IMR-90 (cell line): Measurements from ENCODE around the gene GRIK3. TPM values are rescaled to one million over a fixed set of nuclear protein-coding genes. Genes with fewer than 3 reads are reported as not detected.

Experiments used
- ATAC-seq: fragments of 200-7000 bp; cut with Tn5 transposase; 2 replicates; pipeline ENCODE4 v1.9.1; 2020; ENCODE audit warnings: low read depth, mild to moderate bottlenecking, moderate library complexity
- BruUV-seq: library from RNA; stranded (reverse); fragments of 400-500 nt; replicated peaks from 2 replicates; lab custom pipeline; 2021; lab: Mats Ljungman, UMichigan
- CTCF ChIA-PET: fragments of 300-600 bp; formaldehyde crosslinking; extraction: SDS; loops from one replicate; lab custom pipeline; 2021; ENCODE audit warnings: antibody characterized with exemption; lab: Yijun Ruan, JAX
- POLR2A ChIA-PET: fragments of 300-600 bp; sonication (Branson Sonifier 250); formaldehyde crosslinking; loops from one replicate; lab custom pipeline; 2022; ENCODE audit warnings: antibody characterized with exemption; ENCODE audit not compliant: unreplicated experiment; lab: Charles Lee
- DNase-seq: peaks from one replicate; pipeline ENCODE4 v3.0.0; 2013
- H2AFZ ChIP-seq: replicated peaks from 2 replicates; pipeline ENCODE3; 2013; ENCODE audit warnings: low read length, mild to moderate bottlenecking; ENCODE audit not compliant: poor library complexity
- H2AK5ac ChIP-seq: 2 replicates; pipeline ENCODE4 v1.6.1; 2013; ENCODE audit warnings: low read depth, low read length, inconsistent platforms
- H2AK9ac ChIP-seq: replicated peaks from 2 replicates; pipeline ENCODE3; 2013; ENCODE audit warnings: mild to moderate bottlenecking, low read depth, low read length, moderate library complexity; ENCODE audit not compliant: poor library complexity
- H2BK120ac ChIP-seq: 2 replicates; pipeline ENCODE4 v1.6.1; 2013; ENCODE audit warnings: low read depth, low read length, inconsistent platforms
- H2BK15ac ChIP-seq: 3 replicates; pipeline ENCODE4 v1.6.1; 2013; ENCODE audit warnings: low read depth, low read length, inconsistent platforms
- H2BK20ac ChIP-seq: 2 replicates; pipeline ENCODE4 v1.6.1; 2013; ENCODE audit warnings: low read depth, mild to moderate bottlenecking, inconsistent platforms, low read length, moderate library complexity
- H2BK5ac ChIP-seq: 2 replicates; pipeline ENCODE4 v1.6.1; 2013; ENCODE audit warnings: mild to moderate bottlenecking, low read depth, low read length, inconsistent platforms; ENCODE audit not compliant: poor library complexity, severe bottlenecking
- H3K14ac ChIP-seq: replicated peaks from 2 replicates; pipeline ENCODE4 v1.6.1; 2013; ENCODE audit warnings: low read depth, low read length, inconsistent platforms
- H3K18ac ChIP-seq: 2 replicates; pipeline ENCODE4 v1.6.1; 2013; ENCODE audit warnings: low read depth, low read length, control low read depth
- H3K23ac ChIP-seq: 2 replicates; pipeline ENCODE4 v1.6.1; 2013; ENCODE audit warnings: low read depth, low read length, inconsistent platforms
- H3K27ac ChIP-seq: 2 replicates; pipeline ENCODE4 v1.5.1; 2013; ENCODE audit warnings: mild to moderate bottlenecking, control low read depth, low read length; ENCODE audit not compliant: insufficient read depth
- H3K27me3 ChIP-seq: 2 replicates; pipeline ENCODE4 v1.6.1; 2013; ENCODE audit warnings: low read length; ENCODE audit not compliant: control insufficient read depth, insufficient read depth
- H3K36me3 ChIP-seq: 2 replicates; pipeline ENCODE4 v1.6.1; 2013; ENCODE audit warnings: low read length, mixed read lengths; ENCODE audit not compliant: control insufficient read depth, insufficient read depth
- H3K4ac ChIP-seq: 2 replicates; pipeline ENCODE4 v1.6.1; 2013; ENCODE audit warnings: low read depth, low read length, inconsistent platforms
- H3K4me1 ChIP-seq: 2 replicates; pipeline ENCODE4 v1.6.1; 2013; ENCODE audit warnings: low read length, mixed read lengths; ENCODE audit not compliant: control insufficient read depth, insufficient read depth
- H3K4me2 ChIP-seq: 2 replicates; pipeline ENCODE4 v1.6.1; 2013; ENCODE audit warnings: low read depth, mild to moderate bottlenecking, control low read depth, low read length, moderate library complexity
- H3K4me3 ChIP-seq: 2 replicates; pipeline ENCODE4 v1.5.1; 2013; ENCODE audit warnings: low read depth, mild to moderate bottlenecking, control low read depth, low read length, moderate library complexity; ENCODE audit not compliant: insufficient read depth
- H3K56ac ChIP-seq: 2 replicates; pipeline ENCODE4 v1.6.1; 2013; ENCODE audit warnings: low read length, inconsistent platforms; ENCODE audit not compliant: insufficient read depth; ENCODE audit errors: extremely low read depth
- H3K79me1 ChIP-seq, 2 experiments: 2 replicates each; pipeline ENCODE4 v1.6.1; 2013; ENCODE audit warnings: low read length in 2 of 2, inconsistent platforms in 1 of 2, low read depth in 1 of 2
- H3K9ac ChIP-seq: 2 replicates; pipeline ENCODE4 v1.6.1; 2013; ENCODE audit warnings: low read depth, low read length, control low read depth
- H3K9me1 ChIP-seq: 2 replicates; pipeline ENCODE4 v1.6.1; 2013; ENCODE audit warnings: low read length, inconsistent platforms; ENCODE audit not compliant: insufficient read depth
- H3K9me3 ChIP-seq: 2 replicates; pipeline ENCODE4 v1.6.1; 2013; ENCODE audit warnings: low read length; ENCODE audit not compliant: control insufficient read depth, insufficient read depth
- H4K20me1 ChIP-seq: 2 replicates; pipeline ENCODE4 v1.6.1; 2013; ENCODE audit warnings: low read length, inconsistent platforms; ENCODE audit not compliant: insufficient read depth
- H4K5ac ChIP-seq: 2 replicates; pipeline ENCODE4 v1.6.1; 2013; ENCODE audit warnings: mild to moderate bottlenecking, low read depth, low read length, control low read depth
- H4K8ac ChIP-seq, 2 experiments: 2 replicates each; pipeline ENCODE4 v1.6.1; 2013; ENCODE audit warnings: low read depth in 2 of 2, low read length in 2 of 2, control low read depth in 1 of 2, inconsistent platforms in 1 of 2
- H4K91ac ChIP-seq: 2 replicates; pipeline ENCODE4 v1.6.1; 2013; ENCODE audit warnings: low read depth, low read length, inconsistent platforms; ENCODE audit not compliant: insufficient read depth
- CEBPB ChIP-seq: IDR thresholded peaks from 2 replicates; pipeline ENCODE4 v1.6.1; 2012; ENCODE audit warnings: low read depth, low read length, improper control_type of control experiment
- MAFK ChIP-seq: IDR thresholded peaks from 2 replicates; pipeline ENCODE4 v1.6.1; 2012; ENCODE audit warnings: low read depth, low read length, improper control_type of control experiment
- RFX5 ChIP-seq: IDR thresholded peaks from 2 replicates; pipeline ENCODE4 v1.8.0; 2012; ENCODE audit warnings: low read depth, mild to moderate bottlenecking, low read length, moderate library complexity
- whole genome bisulfite sequencing, 2 experiments: methylation state at CpG; one replicate each; pipeline versions ENCODE4 v1.1.5 to v1.1.7; 2013; ENCODE audit warnings: missing lambda C conversion rate in 2 of 2; ENCODE audit not compliant: insufficient read length in 1 of 2; ENCODE audit errors: extremely low coverage in 2 of 2; 5-methylcytosine and 5-hydroxymethylcytosine counted together
- dilution Hi-C: fragments of 300-500 bp; cut with HindIII; formaldehyde crosslinking; loops from one replicate; pipeline ENCODE4 v1.14.3; 2018; ENCODE audit warnings: low sequenced_read_pairs; ENCODE audit not compliant: unreplicated experiment
- in situ Hi-C: fragments of 300-500 bp; cut with MboI; formaldehyde crosslinking; loops from 3 replicates; pipeline ENCODE4 v1.14.3; 2019; ENCODE audit warnings: low sequenced_read_pairs, inconsistent platforms, mixed read lengths
- intact Hi-C: fragments of 100-400 bp; cut with micrococcal nuclease; formaldehyde crosslinking; loops from 2 replicates; pipeline ENCODE4 v1.10.0; 2022
- polyA plus RNA-seq, 3 experiments: library from polyadenylated mRNA; depleted of rRNA; stranded (reverse); fragments of >200 nt; gene quantifications; 2 replicates each; pipeline ENCODE4 v1.2.3, GENCODE V29; 2012; ENCODE audit warnings: low replicate concordance in 1 of 3
- total RNA-seq: library from RNA; depleted of rRNA; stranded (reverse); fragments of >200 nt; gene quantifications from 2 replicates; pipeline ENCODE4 v1.2.3, GENCODE V29; 2012
- TF ChIP-seq, protein P1 (sequence below): fragments of 150-350 bp; IDR thresholded peaks from 2 replicates; pipeline ENCODE4 v1.6.1; 2016; ENCODE audit warnings: low read depth, mild to moderate bottlenecking, low read length, moderate library complexity, borderline replicate concordance

GRIK3 gene
- total and polyA plus RNA-seq, 2 of the 4 experiments (the other 2 are of a cell fraction) = not detected

DNA sequence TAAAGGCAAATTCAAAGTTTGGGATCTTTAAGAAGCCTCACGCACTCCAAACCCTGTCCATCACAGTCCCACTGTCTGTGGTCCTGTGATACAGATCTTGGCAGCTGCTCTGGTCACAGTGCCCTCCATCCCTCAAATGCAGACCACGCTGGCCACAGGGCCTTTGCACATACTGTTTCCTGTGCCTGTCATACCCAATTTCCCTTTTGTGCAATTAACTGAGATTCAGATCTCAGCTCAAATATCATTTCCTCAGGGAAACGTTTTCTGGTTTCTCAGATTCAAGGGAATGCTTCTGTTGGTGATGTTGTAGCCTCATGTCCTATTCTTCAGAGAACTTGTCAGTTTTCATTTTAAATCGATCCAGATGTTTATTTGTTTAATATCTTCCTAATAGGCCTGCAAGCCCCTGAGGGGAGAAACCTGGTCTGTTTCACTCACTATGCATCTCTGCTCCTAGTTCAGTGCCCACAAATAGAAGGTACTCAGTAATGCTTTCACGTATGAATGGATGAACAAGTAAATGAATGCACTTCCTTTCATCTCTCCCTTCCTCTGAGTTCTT is 24.2 kb upstream of the GRIK3 start:
- H3K9me3 ChIP-seq = no peaks in the 10 kb centered on the region
- no peak overlapping the region for H3K56ac ChIP-seq
- no peaks in the 10 kb centered on the region for H3K9me1 ChIP-seq
- H3K27me3 ChIP-seq = no peaks in the 10 kb centered on the region
- ATAC-seq (no peak), DNase-seq (no peak)
- intact Hi-C loops (no loop called here), in situ Hi-C loops (no loop called here), dilution Hi-C loops (no loop called here)
- no peak overlapping the region for H2AFZ ChIP-seq
- no peak overlapping the region for H3K23ac ChIP-seq
- H3K4me1 ChIP-seq = no peaks in the 10 kb centered on the region
- no peak overlapping the region for H2BK5ac ChIP-seq
- TF ChIP-seq RFX5 (no peak), MAFK (no peak), CEBPB (no peak)
- TF ChIP-seq, protein P1, sequence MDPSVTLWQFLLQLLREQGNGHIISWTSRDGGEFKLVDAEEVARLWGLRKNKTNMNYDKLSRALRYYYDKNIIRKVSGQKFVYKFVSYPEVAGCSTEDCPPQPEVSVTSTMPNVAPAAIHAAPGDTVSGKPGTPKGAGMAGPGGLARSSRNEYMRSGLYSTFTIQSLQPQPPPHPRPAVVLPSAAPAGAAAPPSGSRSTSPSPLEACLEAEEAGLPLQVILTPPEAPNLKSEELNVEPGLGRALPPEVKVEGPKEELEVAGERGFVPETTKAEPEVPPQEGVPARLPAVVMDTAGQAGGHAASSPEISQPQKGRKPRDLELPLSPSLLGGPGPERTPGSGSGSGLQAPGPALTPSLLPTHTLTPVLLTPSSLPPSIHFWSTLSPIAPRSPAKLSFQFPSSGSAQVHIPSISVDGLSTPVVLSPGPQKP = no peak
- no peak overlapping the region for H3K9ac ChIP-seq
- no peaks in the 10 kb centered on the region for H3K36me3 ChIP-seq
- BruUV-seq = no TSS peak
- H2AK5ac ChIP-seq = no peak overlapping the region
- no peak overlapping the region for H3K27ac ChIP-seq
- no peak overlapping the region for H3K4ac ChIP-seq
- H2BK20ac ChIP-seq = no peak overlapping the region
- H3K18ac ChIP-seq = no peak overlapping the region
- no peak overlapping the region for H3K4me3 ChIP-seq
- ChIA-PET CTCF (no interaction called here), POLR2A (no interaction called here)
- H3K14ac ChIP-seq = no peak overlapping the region
- no peak overlapping the region for H4K5ac ChIP-seq
- H4K91ac ChIP-seq = no peak overlapping the region
- H2AK9ac ChIP-seq = no peak overlapping the region
- no CpG with 5 or more reads among the region's 5 CpGs for WGBS, 2 experiments
- H4K8ac ChIP-seq = no peak overlapping the region
- H3K4me2 ChIP-seq = no peak overlapping the region
- H2BK15ac ChIP-seq = no peak overlapping the region
- H2BK120ac ChIP-seq = no peak overlapping the region
- no peaks in the 10 kb centered on the region for H4K20me1 ChIP-seq
- no peaks in the 10 kb centered on the region for H3K79me1 ChIP-seq
